Measurements from ENCODE around the gene PRKCB. TPM values are rescaled to one million over a fixed set of nuclear protein-coding genes. Genes with fewer than 3 reads are reported as not detected.

PRKCB gene
- total RNA-seq, 1 donor from 2014 or later, result not detected

DNA sequence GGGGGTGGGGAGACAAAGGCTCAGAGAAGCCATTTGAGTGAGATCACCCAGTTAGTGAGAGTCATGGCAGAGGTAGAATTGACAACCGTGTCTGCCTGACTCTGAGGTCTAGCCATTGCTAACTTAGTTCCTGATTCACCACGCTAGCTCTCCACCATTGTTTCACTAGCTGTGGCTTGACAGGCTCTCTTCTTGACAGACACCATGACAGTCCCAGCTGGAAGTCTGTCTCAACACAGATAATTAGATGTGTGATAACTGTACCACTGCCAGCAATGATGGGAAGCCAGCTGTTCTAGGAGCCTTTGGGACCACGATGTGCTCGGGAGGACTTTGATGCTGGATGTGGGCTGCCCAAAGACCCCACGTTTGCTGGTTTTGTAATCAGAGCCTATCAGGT lies 249.9 kb downstream of the PRKCB start:
- DNase-seq (ENCODE audit: extremely low spot score, unreplicated experiment), result no peak
- H3K27ac Mint-ChIP-seq (ENCODE audit: unreplicated experiment), result no peak overlapping the region
- TF ChIP-seq, protein P1, sequence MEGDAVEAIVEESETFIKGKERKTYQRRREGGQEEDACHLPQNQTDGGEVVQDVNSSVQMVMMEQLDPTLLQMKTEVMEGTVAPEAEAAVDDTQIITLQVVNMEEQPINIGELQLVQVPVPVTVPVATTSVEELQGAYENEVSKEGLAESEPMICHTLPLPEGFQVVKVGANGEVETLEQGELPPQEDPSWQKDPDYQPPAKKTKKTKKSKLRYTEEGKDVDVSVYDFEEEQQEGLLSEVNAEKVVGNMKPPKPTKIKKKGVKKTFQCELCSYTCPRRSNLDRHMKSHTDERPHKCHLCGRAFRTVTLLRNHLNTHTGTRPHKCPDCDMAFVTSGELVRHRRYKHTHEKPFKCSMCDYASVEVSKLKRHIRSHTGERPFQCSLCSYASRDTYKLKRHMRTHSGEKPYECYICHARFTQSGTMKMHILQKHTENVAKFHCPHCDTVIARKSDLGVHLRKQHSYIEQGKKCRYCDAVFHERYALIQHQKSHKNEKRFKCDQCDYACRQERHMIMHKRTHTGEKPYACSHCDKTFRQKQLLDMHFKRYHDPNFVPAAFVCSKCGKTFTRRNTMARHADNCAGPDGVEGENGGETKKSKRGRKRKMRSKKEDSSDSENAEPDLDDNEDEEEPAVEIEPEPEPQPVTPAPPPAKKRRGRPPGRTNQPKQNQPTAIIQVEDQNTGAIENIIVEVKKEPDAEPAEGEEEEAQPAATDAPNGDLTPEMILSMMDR (IDR thresholded peaks at IDR 0.05), result no peak
- H3K27me3 Mint-ChIP-seq (ENCODE audit: unreplicated experiment), result no peaks in the 10 kb centered on the region
- H3K4me3 Mint-ChIP-seq (ENCODE audit: unreplicated experiment), result no peak overlapping the region
- no peaks in the 10 kb centered on the region for H3K4me1 Mint-ChIP-seq (ENCODE audit: unreplicated experiment)
- peaks cover 2% of the 10 kb centered on the region for H3K36me3 Mint-ChIP-seq (ENCODE audit: unreplicated experiment)
- H3K9me3 Mint-ChIP-seq (ENCODE audit: unreplicated experiment), result peaks cover 8% of the 10 kb centered on the region

- TF ChIP-seq, protein P1 (IDR thresholded peaks at IDR 0.05), result no peak
- H3K4me1 Mint-ChIP-seq (ENCODE audit: unreplicated experiment), result no peaks in the 10 kb centered on the region
- no peak for DNase-seq (ENCODE audit: extremely low spot score, unreplicated experiment)
- peaks cover 26% of the 10 kb centered on the region for H3K9me3 Mint-ChIP-seq (ENCODE audit: unreplicated experiment)
- no peak overlapping the region for H3K27ac Mint-ChIP-seq (ENCODE audit: unreplicated experiment)
- H3K4me3 Mint-ChIP-seq (ENCODE audit: unreplicated experiment), result no peak overlapping the region
- H3K27me3 Mint-ChIP-seq (ENCODE audit: unreplicated experiment), result no peaks in the 10 kb centered on the region
- H3K36me3 Mint-ChIP-seq (ENCODE audit: unreplicated experiment), result peaks cover 2% of the 10 kb centered on the region
Measured at GRCh38 chr16:24087891-24088410, 252.2 kb downstream of the PRKCB start.

GRCh38 chr16:24088767-24089166 lies 253.0 kb downstream of the PRKCB start:
- Mint-ChIP-seq H3K36me3 (ENCODE audit: unreplicated experiment) (peaks cover 2% of the 10 kb centered on the region), H3K4me1 (ENCODE audit: unreplicated experiment) (no peaks in the 10 kb centered on the region), H3K4me3 (ENCODE audit: unreplicated experiment) (no peak overlapping the region), H3K9me3 (ENCODE audit: unreplicated experiment) (peaks cover 26% of the 10 kb centered on the region), H3K27me3 (ENCODE audit: unreplicated experiment) (no peaks in the 10 kb centered on the region), H3K27ac (ENCODE audit: unreplicated experiment) (no peak overlapping the region)
- TF ChIP-seq, protein P1 (IDR thresholded peaks at IDR 0.05), result no peak
- DNase-seq (ENCODE audit: extremely low spot score, unreplicated experiment), result no peak

DNA sequence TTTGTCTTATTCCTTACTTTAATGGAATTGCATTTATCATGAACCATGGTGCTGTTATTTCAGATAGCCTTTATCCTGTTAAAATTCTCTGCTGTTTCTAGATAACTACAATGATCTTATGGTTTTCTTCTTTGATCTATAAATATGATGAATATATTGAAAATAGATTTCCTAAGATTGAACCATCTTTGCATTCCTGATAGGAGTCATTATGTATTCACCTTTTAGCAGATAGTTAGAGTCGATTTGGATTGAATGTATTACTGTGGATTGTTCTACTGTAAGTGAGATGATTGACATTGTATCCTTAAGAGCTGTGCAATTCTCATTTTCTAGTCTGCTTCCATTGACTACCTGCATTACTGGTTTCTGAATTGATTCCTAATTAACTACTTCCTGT lies 255.3 kb downstream of the PRKCB start:
- Mint-ChIP-seq H3K36me3 (ENCODE audit: unreplicated experiment) (peaks cover 2% of the 10 kb centered on the region), H3K27me3 (ENCODE audit: unreplicated experiment) (no peaks in the 10 kb centered on the region), H3K4me1 (ENCODE audit: unreplicated experiment) (no peaks in the 10 kb centered on the region), H3K4me3 (ENCODE audit: unreplicated experiment) (no peak overlapping the region), H3K27ac (ENCODE audit: unreplicated experiment) (no peak overlapping the region), H3K9me3 (ENCODE audit: unreplicated experiment) (peaks cover 26% of the 10 kb centered on the region)
- TF ChIP-seq, protein P1 (IDR thresholded peaks at IDR 0.05), result no peak
- no peak for DNase-seq (ENCODE audit: extremely low spot score, unreplicated experiment)

- TF ChIP-seq, protein P1 (IDR thresholded peaks at IDR 0.05), result no peak
- Mint-ChIP-seq H3K36me3 (ENCODE audit: unreplicated experiment) (peaks cover 2% of the 10 kb centered on the region), H3K9me3 (ENCODE audit: unreplicated experiment) (peaks cover 26% of the 10 kb centered on the region), H3K4me3 (ENCODE audit: unreplicated experiment) (no peak overlapping the region), H3K27me3 (ENCODE audit: unreplicated experiment) (no peaks in the 10 kb centered on the region), H3K27ac (ENCODE audit: unreplicated experiment) (no peak overlapping the region), H3K4me1 (ENCODE audit: unreplicated experiment) (no peaks in the 10 kb centered on the region)
- DNase-seq (ENCODE audit: extremely low spot score, unreplicated experiment), result no peak
Measured at GRCh38 chr16:24093049-24093448, 257.3 kb downstream of the PRKCB start.
